Endothelial cell (in vitro differentiated cells): ENCODE measurements around the gene CKS1B. TPM values are rescaled to one million over a fixed set of nuclear protein-coding genes. Genes with fewer than 3 reads are reported as not detected.

Experiments used
- DNase-seq: peaks from one replicate; pipeline ENCODE4 v3.0.0; 2021; ENCODE audit warnings: low spot score
- H3K27ac Mint-ChIP-seq: one replicate; pipeline ENCODE4 v1.8.0; 2021; ENCODE audit warnings: mixed read lengths, inconsistent platforms; ENCODE audit not compliant: unreplicated experiment
- H3K27me3 Mint-ChIP-seq: one replicate; pipeline ENCODE4 v1.8.0; 2021; ENCODE audit warnings: mild to moderate bottlenecking, moderate library complexity, mixed read lengths, inconsistent platforms; ENCODE audit not compliant: unreplicated experiment
- H3K36me3 Mint-ChIP-seq: one replicate; pipeline ENCODE4 v1.8.0; 2021; ENCODE audit warnings: mild to moderate bottlenecking, low read depth, mixed read lengths, inconsistent platforms; ENCODE audit not compliant: unreplicated experiment
- H3K4me1 Mint-ChIP-seq: one replicate; pipeline ENCODE4 v1.8.0; 2021; ENCODE audit warnings: mild to moderate bottlenecking, mixed read lengths, inconsistent platforms; ENCODE audit not compliant: unreplicated experiment
- H3K4me3 Mint-ChIP-seq: one replicate; pipeline ENCODE4 v1.8.0; 2021; ENCODE audit warnings: mild to moderate bottlenecking, mixed read lengths, inconsistent platforms; ENCODE audit not compliant: unreplicated experiment
- H3K9me3 Mint-ChIP-seq: one replicate; pipeline ENCODE4 v1.8.0; 2021; ENCODE audit warnings: mixed read lengths, inconsistent platforms; ENCODE audit not compliant: unreplicated experiment
- CTCF ChIP-seq: fragments of 200-600 bp; sonication (generic); IDR thresholded peaks from one replicate; pipeline ENCODE4 v1.5.0; 2021; ENCODE audit warnings: antibody characterized with exemption; ENCODE audit not compliant: unreplicated experiment
- total RNA-seq: library from RNA; stranded (reverse); fragmentation: NEBNext Ultra II Directional; extraction: Animal tissue kit (Norgen Biotek cat#: 25700); gene quantifications from one replicate; pipeline ENCODE4 v1.2.1, GENCODE V29; 2021; ENCODE audit not compliant: unreplicated experiment

CKS1B gene
- total RNA-seq, 1 donor from 2014 or later: 48.3 TPM

- Mint-ChIP-seq H3K27me3 (peaks cover 2% of the 10 kb centered on the region), H3K9me3 (no peaks in the 10 kb centered on the region), H3K27ac (no peak overlapping the region), H3K4me1 (peaks cover 24% of the 10 kb centered on the region), H3K36me3 (peaks cover 4% of the 10 kb centered on the region), H3K4me3 (no peak overlapping the region)
- no peak for DNase-seq
- no peak for TF ChIP-seq CTCF
Measured at GRCh38 chr1:155010211-155010918, 35.9 kb downstream of the CKS1B start.

- Mint-ChIP-seq H3K27ac (no peak overlapping the region), H3K4me1 (peaks cover 20% of the 10 kb centered on the region), H3K27me3 (peaks cover 4% of the 10 kb centered on the region), H3K4me3 (no peak overlapping the region), H3K36me3 (peaks cover 4% of the 10 kb centered on the region), H3K9me3 (no peaks in the 10 kb centered on the region)
- TF ChIP-seq CTCF: no peak
- DNase-seq: no peak
Measured at GRCh38 chr1:155011004-155011416, 36.5 kb downstream of the CKS1B start.

- Mint-ChIP-seq H3K4me1 (peaks cover 14% of the 10 kb centered on the region), H3K9me3 (no peaks in the 10 kb centered on the region), H3K36me3 (peaks cover under 1% of the 10 kb centered on the region), H3K27ac (no peak overlapping the region), H3K4me3 (no peak overlapping the region), H3K27me3 (peaks cover 4% of the 10 kb centered on the region)
- DNase-seq: no peak
- no peak for TF ChIP-seq CTCF
Measured at GRCh38 chr1:155011437-155012025, 37.0 kb downstream of the CKS1B start.

GRCh38 chr1:155012026-155012546 is 37.6 kb downstream of the CKS1B start:
- TF ChIP-seq CTCF: no peak
- no peak for DNase-seq
- Mint-ChIP-seq H3K4me1 (peaks cover 10% of the 10 kb centered on the region), H3K27ac (no peak overlapping the region), H3K9me3 (no peaks in the 10 kb centered on the region), H3K36me3 (no peaks in the 10 kb centered on the region), H3K27me3 (peaks cover 5% of the 10 kb centered on the region), H3K4me3 (no peak overlapping the region)
